ENCODE results near the gene COL23A1.

COL23A1 gene

GRCh38 chr5:178338750-178339144 lies 251.4 kb downstream of the COL23A1 start:
- H3K4me3 ChIP-seq (ENCODE audit: low read length) = no peak overlapping the region
- H3K4me1 ChIP-seq (ENCODE audit: low read length) = no peaks in the 10 kb centered on the region
- TF ChIP-seq CTCF (IDR thresholded peaks at IDR 0.05; ENCODE audit: low read length) = no peak
- no peak for TF ChIP-seq EZH2phosphoT487 (IDR thresholded peaks at IDR 0.05; ENCODE audit: low read length)
- TF ChIP-seq EZH2 (optimal IDR thresholded peaks at IDR 0.05; ENCODE audit: low read depth, low read length) = no peak

DNA sequence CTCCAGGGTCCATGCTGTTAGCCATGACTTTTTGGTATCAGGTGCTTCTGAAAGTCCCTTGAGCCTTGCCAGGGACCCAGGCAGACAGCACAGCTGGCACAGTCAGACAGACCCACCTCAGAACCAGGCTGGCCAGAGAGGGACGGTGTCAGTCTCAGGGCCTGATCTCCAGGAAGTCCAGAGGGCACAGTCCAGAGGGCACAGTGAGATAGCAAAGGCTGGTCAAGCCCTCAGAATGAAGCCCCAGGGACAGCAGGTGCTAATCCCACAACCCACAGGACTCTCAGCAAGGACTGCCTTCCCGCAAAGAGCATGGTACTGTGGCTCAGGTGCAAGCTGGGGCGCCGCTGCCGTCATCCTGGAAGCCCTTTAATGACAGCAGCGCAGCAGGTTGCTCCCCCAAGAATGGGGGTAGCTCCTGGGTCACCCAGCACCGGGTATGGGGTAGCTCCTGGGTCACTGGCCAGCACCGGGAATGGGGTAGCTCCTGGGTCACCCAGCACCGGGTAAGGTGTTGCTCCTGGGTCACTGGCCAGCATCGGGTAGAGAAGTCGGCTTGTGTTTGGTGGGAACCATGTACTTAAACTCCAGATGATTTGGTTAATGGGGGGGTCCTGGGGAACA lies 252.0 kb downstream of the COL23A1 start:
- Histone ChIP-seq H3K36me3 (replicated peaks; ENCODE audit: insufficient read depth, low read length) (no peaks in the 10 kb centered on the region), H3K9ac (ENCODE audit: low read length) (no peak overlapping the region), H3K9me3 (replicated peaks; ENCODE audit: insufficient read depth, low read length) (no peaks in the 10 kb centered on the region), H3K4me3 (ENCODE audit: low read length) (no peak overlapping the region), H3K27ac (ENCODE audit: low read length) (no peak overlapping the region), H3K9me2 (replicated peaks; ENCODE audit: insufficient read depth, low read length) (no peaks in the 10 kb centered on the region), H3K27me3 (replicated peaks; ENCODE audit: insufficient read depth, low read length) (peaks cover 65% of the 10 kb centered on the region), H3K4me2 (ENCODE audit: low read depth, low read length) (no peak overlapping the region), H2AFZ (ENCODE audit: low read length) (no peak overlapping the region), H3K79me2 (ENCODE audit: low read length) (no peaks in the 10 kb centered on the region), H3F3A (ENCODE audit: insufficient read depth, low read length) (no peaks in the 10 kb centered on the region), H3K4me1 (ENCODE audit: low read length) (no peaks in the 10 kb centered on the region), H4K20me1 (ENCODE audit: insufficient read depth, low read length) (no peaks in the 10 kb centered on the region)
- DNase-seq = no peak
- TF ChIP-seq CTCF (IDR thresholded peaks at IDR 0.05; ENCODE audit: low read length) (no peak), EZH2phosphoT487 (IDR thresholded peaks at IDR 0.05; ENCODE audit: low read length) (no peak), EZH2 (optimal IDR thresholded peaks at IDR 0.05; ENCODE audit: low read depth, low read length) (no peak)

More at GRCh38 chr5:178338750-178339144, 251.4 kb downstream of the COL23A1 start:
- no peaks in the 10 kb centered on the region for H3K36me3 ChIP-seq (replicated peaks; ENCODE audit: insufficient read depth, low read length)
- H4K20me1 ChIP-seq (ENCODE audit: insufficient read depth, low read length) = no peaks in the 10 kb centered on the region
- no peak for DNase-seq
- no peaks in the 10 kb centered on the region for H3F3A ChIP-seq (ENCODE audit: insufficient read depth, low read length)
- no peak overlapping the region for H3K9ac ChIP-seq (ENCODE audit: low read length)
- H3K9me2 ChIP-seq (replicated peaks; ENCODE audit: insufficient read depth, low read length) = no peaks in the 10 kb centered on the region
- no peak overlapping the region for H3K27ac ChIP-seq (ENCODE audit: low read length)
- peaks cover 61% of the 10 kb centered on the region for H3K27me3 ChIP-seq (replicated peaks; ENCODE audit: insufficient read depth, low read length)
- no peaks in the 10 kb centered on the region for H3K9me3 ChIP-seq (replicated peaks; ENCODE audit: insufficient read depth, low read length)
- H2AFZ ChIP-seq (ENCODE audit: low read length) = no peak overlapping the region
- H3K79me2 ChIP-seq (ENCODE audit: low read length) = no peaks in the 10 kb centered on the region
- H3K4me2 ChIP-seq (ENCODE audit: low read depth, low read length) = no peak overlapping the region

- Histone ChIP-seq H2AFZ (ENCODE audit: low read length) (no peak overlapping the region), H3K9ac (ENCODE audit: low read length) (no peak overlapping the region), H3K27ac (ENCODE audit: low read length) (no peak overlapping the region), H3K4me3 (ENCODE audit: low read length) (no peak overlapping the region), H3K4me1 (ENCODE audit: low read length) (no peaks in the 10 kb centered on the region), H3K36me3 (replicated peaks; ENCODE audit: insufficient read depth, low read length) (no peaks in the 10 kb centered on the region), H3K27me3 (replicated peaks; ENCODE audit: insufficient read depth, low read length) (peaks cover 65% of the 10 kb centered on the region), H3K4me2 (ENCODE audit: low read depth, low read length) (no peak overlapping the region), H3K9me3 (replicated peaks; ENCODE audit: insufficient read depth, low read length) (no peaks in the 10 kb centered on the region), H3K9me2 (replicated peaks; ENCODE audit: insufficient read depth, low read length) (no peaks in the 10 kb centered on the region), H3K79me2 (ENCODE audit: low read length) (no peaks in the 10 kb centered on the region), H3F3A (ENCODE audit: insufficient read depth, low read length) (no peaks in the 10 kb centered on the region), H4K20me1 (ENCODE audit: insufficient read depth, low read length) (no peaks in the 10 kb centered on the region)
- TF ChIP-seq EZH2 (optimal IDR thresholded peaks at IDR 0.05; ENCODE audit: low read depth, low read length) = no peak
- TF ChIP-seq EZH2phosphoT487 (IDR thresholded peaks at IDR 0.05; ENCODE audit: low read length) = no peak
- no peak for TF ChIP-seq CTCF (IDR thresholded peaks at IDR 0.05; ENCODE audit: low read length)
- no peak for DNase-seq
Measured at GRCh38 chr5:178337334-178337741, 252.9 kb downstream of the COL23A1 start.

Data from MM.1S (cell line).